Measurements from ENCODE around the gene HOATZ. TPM values are rescaled to one million over a fixed set of nuclear protein-coding genes. Genes with fewer than 3 reads are reported as not detected.
A peak's percentile ranks its signal among the peaks of the same experiment; 100 is the strongest.

Gene HOATZ
- polyA plus RNA-seq (2013, experiment 1 of 4), result not detected
- polyA plus RNA-seq (2013, experiment 2 of 4), result 0.21 TPM
- 0.43 TPM for polyA plus RNA-seq (2013, experiment 3 of 4)
- 0.73 TPM for polyA plus RNA-seq (2013, experiment 4 of 4)

GRCh38 chr11:111514216-111515031 lies at the start of gene HOATZ:
Gene HOATZ (plus strand): TSS chr11:111514778. CDS start chr11:111514785, 7 bp downstream.
- H3K27me3 ChIP-seq (ENCODE audit: control insufficient read depth, insufficient read depth, low read length, poor library complexity, severe bottlenecking), result peaks cover 46% of the 10 kb centered on the region
- no peak within 1 kb of the TSS for H3K27ac ChIP-seq (ENCODE audit: insufficient read depth, low read depth, low read length, poor library complexity, severe bottlenecking)
- peak within 1 kb of the TSS; percentile 30 for H3K4me3 ChIP-seq (ENCODE audit: insufficient read depth, low read depth, low read length)
- 11% methylated on average over 39 of the region's 39 CpGs for WGBS, 2 experiments
- no peaks in the 10 kb centered on the region for H3K9me3 ChIP-seq (ENCODE audit: control insufficient read depth, low read length)
- H3K4me1 ChIP-seq (ENCODE audit: control insufficient read depth, insufficient read depth, low read length), result no peaks in the 10 kb centered on the region
- no peaks in the 10 kb centered on the region for H3K36me3 ChIP-seq (ENCODE audit: control insufficient read depth, insufficient read depth, low read length)

GRCh38 chr11:111465400-111465799 lies 49.2 kb upstream of the HOATZ start:
- H3K4me1 ChIP-seq (ENCODE audit: control insufficient read depth, insufficient read depth, low read length), result no peaks in the 10 kb centered on the region
- no peak overlapping the region for H3K4me3 ChIP-seq (ENCODE audit: insufficient read depth, low read depth, low read length)
- no peak overlapping the region for H3K27ac ChIP-seq (ENCODE audit: insufficient read depth, low read depth, low read length, poor library complexity, severe bottlenecking)
- no peaks in the 10 kb centered on the region for H3K36me3 ChIP-seq (ENCODE audit: control insufficient read depth, insufficient read depth, low read length)
- 86 to 100% methylated on average over 1 of the region's 1 CpG for WGBS, 2 experiments
- H3K9me3 ChIP-seq (ENCODE audit: control insufficient read depth, low read length), result no peaks in the 10 kb centered on the region
- no peaks in the 10 kb centered on the region for H3K27me3 ChIP-seq (ENCODE audit: control insufficient read depth, insufficient read depth, low read length, poor library complexity, severe bottlenecking)

GRCh38 chr11:111466615-111467014 lies 48.0 kb upstream of the HOATZ start:
- H3K4me3 ChIP-seq (ENCODE audit: insufficient read depth, low read depth, low read length), result no peak overlapping the region
- no peaks in the 10 kb centered on the region for H3K36me3 ChIP-seq (ENCODE audit: control insufficient read depth, insufficient read depth, low read length)
- H3K4me1 ChIP-seq (ENCODE audit: control insufficient read depth, insufficient read depth, low read length), result no peaks in the 10 kb centered on the region
- H3K27me3 ChIP-seq (ENCODE audit: control insufficient read depth, insufficient read depth, low read length, poor library complexity, severe bottlenecking), result no peaks in the 10 kb centered on the region
- H3K9me3 ChIP-seq (ENCODE audit: control insufficient read depth, low read length), result no peaks in the 10 kb centered on the region
- H3K27ac ChIP-seq (ENCODE audit: insufficient read depth, low read depth, low read length, poor library complexity, severe bottlenecking), result no peak overlapping the region

- H3K27ac ChIP-seq (ENCODE audit: insufficient read depth, low read depth, low read length, poor library complexity, severe bottlenecking), result no peak overlapping the region
- H3K4me1 ChIP-seq (ENCODE audit: control insufficient read depth, insufficient read depth, low read length), result no peaks in the 10 kb centered on the region
- no peak overlapping the region for H3K4me3 ChIP-seq (ENCODE audit: insufficient read depth, low read depth, low read length)
- no peaks in the 10 kb centered on the region for H3K9me3 ChIP-seq (ENCODE audit: control insufficient read depth, low read length)
- H3K36me3 ChIP-seq (ENCODE audit: control insufficient read depth, insufficient read depth, low read length), result no peaks in the 10 kb centered on the region
- H3K27me3 ChIP-seq (ENCODE audit: control insufficient read depth, insufficient read depth, low read length, poor library complexity, severe bottlenecking), result no peaks in the 10 kb centered on the region
- WGBS, 2 experiments, result 73 to 88% methylated on average over 4 of the region's 4 CpGs
Observed at GRCh38 chr11:111469200-111469599, 45.4 kb upstream of the HOATZ start.

GRCh38 chr11:111472228-111472627 lies 42.4 kb upstream of the HOATZ start:
- Histone ChIP-seq H3K4me1 (ENCODE audit: control insufficient read depth, insufficient read depth, low read length) (no peaks in the 10 kb centered on the region), H3K36me3 (ENCODE audit: control insufficient read depth, insufficient read depth, low read length) (no peaks in the 10 kb centered on the region), H3K27ac (ENCODE audit: insufficient read depth, low read depth, low read length, poor library complexity, severe bottlenecking) (no peak overlapping the region), H3K27me3 (ENCODE audit: control insufficient read depth, insufficient read depth, low read length, poor library complexity, severe bottlenecking) (no peaks in the 10 kb centered on the region), H3K4me3 (ENCODE audit: insufficient read depth, low read depth, low read length) (no peak overlapping the region), H3K9me3 (ENCODE audit: control insufficient read depth, low read length) (no peaks in the 10 kb centered on the region)
- WGBS, 2 experiments, result 85 to 92% methylated on average over 1 of the region's 1 CpG

GRCh38 chr11:111474432-111474831 lies 40.1 kb upstream of the HOATZ start:
- Histone ChIP-seq H3K4me3 (ENCODE audit: insufficient read depth, low read depth, low read length) (no peak overlapping the region), H3K27me3 (ENCODE audit: control insufficient read depth, insufficient read depth, low read length, poor library complexity, severe bottlenecking) (no peaks in the 10 kb centered on the region), H3K36me3 (ENCODE audit: control insufficient read depth, insufficient read depth, low read length) (no peaks in the 10 kb centered on the region), H3K9me3 (ENCODE audit: control insufficient read depth, low read length) (no peaks in the 10 kb centered on the region), H3K4me1 (ENCODE audit: control insufficient read depth, insufficient read depth, low read length) (no peaks in the 10 kb centered on the region), H3K27ac (ENCODE audit: insufficient read depth, low read depth, low read length, poor library complexity, severe bottlenecking) (no peak overlapping the region)

- no peaks in the 10 kb centered on the region for H3K4me1 ChIP-seq (ENCODE audit: control insufficient read depth, insufficient read depth, low read length)
Observed at GRCh38 chr11:111476366-111476765, 38.2 kb upstream of the HOATZ start.

GRCh38 chr11:111476956-111477355 lies 37.6 kb upstream of the HOATZ start:
- no peaks in the 10 kb centered on the region for H3K36me3 ChIP-seq (ENCODE audit: control insufficient read depth, insufficient read depth, low read length)
- no peaks in the 10 kb centered on the region for H3K9me3 ChIP-seq (ENCODE audit: control insufficient read depth, low read length)
- H3K4me3 ChIP-seq (ENCODE audit: insufficient read depth, low read depth, low read length), result no peak overlapping the region
- no peak overlapping the region for H3K27ac ChIP-seq (ENCODE audit: insufficient read depth, low read depth, low read length, poor library complexity, severe bottlenecking)
- WGBS, 2 experiments, result 89 to 92% methylated on average over 3 of the region's 3 CpGs
- H3K27me3 ChIP-seq (ENCODE audit: control insufficient read depth, insufficient read depth, low read length, poor library complexity, severe bottlenecking), result no peaks in the 10 kb centered on the region
- no peaks in the 10 kb centered on the region for H3K4me1 ChIP-seq (ENCODE audit: control insufficient read depth, insufficient read depth, low read length)

More at GRCh38 chr11:111476366-111476765, 38.2 kb upstream of the HOATZ start:
- no peaks in the 10 kb centered on the region for H3K9me3 ChIP-seq (ENCODE audit: control insufficient read depth, low read length)
- H3K27me3 ChIP-seq (ENCODE audit: control insufficient read depth, insufficient read depth, low read length, poor library complexity, severe bottlenecking), result no peaks in the 10 kb centered on the region
- H3K36me3 ChIP-seq (ENCODE audit: control insufficient read depth, insufficient read depth, low read length), result no peaks in the 10 kb centered on the region
- no peak overlapping the region for H3K4me3 ChIP-seq (ENCODE audit: insufficient read depth, low read depth, low read length)
- 85% methylated on average over 1 of the region's 2 CpGs; no CpG with 5 or more reads in 1 of the 2 experiments for WGBS, 2 experiments
- no peak overlapping the region for H3K27ac ChIP-seq (ENCODE audit: insufficient read depth, low read depth, low read length, poor library complexity, severe bottlenecking)

GRCh38 chr11:111477898-111478297 lies 36.7 kb upstream of the HOATZ start:
- H3K27ac ChIP-seq (ENCODE audit: insufficient read depth, low read depth, low read length, poor library complexity, severe bottlenecking), result no peak overlapping the region
- H3K4me3 ChIP-seq (ENCODE audit: insufficient read depth, low read depth, low read length), result no peak overlapping the region
- 94 to 95% methylated on average over 2 of the region's 2 CpGs for WGBS, 2 experiments
- H3K36me3 ChIP-seq (ENCODE audit: control insufficient read depth, insufficient read depth, low read length), result no peaks in the 10 kb centered on the region
- H3K4me1 ChIP-seq (ENCODE audit: control insufficient read depth, insufficient read depth, low read length), result no peaks in the 10 kb centered on the region
- H3K9me3 ChIP-seq (ENCODE audit: control insufficient read depth, low read length), result no peaks in the 10 kb centered on the region
- no peaks in the 10 kb centered on the region for H3K27me3 ChIP-seq (ENCODE audit: control insufficient read depth, insufficient read depth, low read length, poor library complexity, severe bottlenecking)

- Histone ChIP-seq H3K9me3 (ENCODE audit: control insufficient read depth, low read length) (peaks cover 2% of the 10 kb centered on the region), H3K27me3 (ENCODE audit: control insufficient read depth, insufficient read depth, low read length, poor library complexity, severe bottlenecking) (no peaks in the 10 kb centered on the region), H3K36me3 (ENCODE audit: control insufficient read depth, insufficient read depth, low read length) (no peaks in the 10 kb centered on the region), H3K4me1 (ENCODE audit: control insufficient read depth, insufficient read depth, low read length) (no peaks in the 10 kb centered on the region), H3K4me3 (ENCODE audit: insufficient read depth, low read depth, low read length) (no peak overlapping the region), H3K27ac (ENCODE audit: insufficient read depth, low read depth, low read length, poor library complexity, severe bottlenecking) (no peak overlapping the region)
- WGBS, 2 experiments, result no CpG with 5 or more reads among the region's 1 CpG
Observed at GRCh38 chr11:111479666-111480065, 34.9 kb upstream of the HOATZ start.
